Measurements from ENCODE around the gene ZDHHC17. TPM values are rescaled to one million over a fixed set of nuclear protein-coding genes. Genes with fewer than 3 reads are reported as not detected.

ZDHHC17 gene
- total and polyA plus RNA-seq, 4 donors, result 3.4 to 91.2 (median 15.2) TPM

- WGBS, result 89% methylated on average over 3 of the region's 3 CpGs
- no peaks in the 10 kb centered on the region for H3K27me3 ChIP-seq (ENCODE audit: control insufficient read depth in 4 of 4, insufficient read depth in 4 of 4, low read length in 3 of 4)
- H3K4me1 ChIP-seq (ENCODE audit: control insufficient read depth in 4 of 4, insufficient read depth in 4 of 4, low read length in 3 of 4), result peaks cover 0 to 7% (median 2%) of the 10 kb centered on the region in 4 donors
- TF ChIP-seq FOXA1 (IDR thresholded peaks at IDR 0.05) (no peak), HNF4A (conservative IDR thresholded peaks at IDR 0.05) (no peak), CTCF (IDR thresholded peaks at IDR 0.05; ENCODE audit: low read depth, low read length, missing input control) (no peak), ZBTB33 (IDR thresholded peaks at IDR 0.05) (no peak), HNF4G (IDR thresholded peaks at IDR 0.05) (no peak), REST (IDR thresholded peaks at IDR 0.05) (no peak), SP1 (IDR thresholded peaks at IDR 0.05) (no peak), RXRA (IDR thresholded peaks at IDR 0.05) (no peak), YY1 (IDR thresholded peaks at IDR 0.05) (no peak), FOXA2 (IDR thresholded peaks at IDR 0.05) (no peak), TAF1 (conservative IDR thresholded peaks at IDR 0.05) (no peak), EGR1 (IDR thresholded peaks at IDR 0.05; ENCODE audit: low read depth in 2 of 2) (no peak), JUND (IDR thresholded peaks at IDR 0.05) (no peak), NR2F2 (IDR thresholded peaks at IDR 0.05) (no peak), GABPA (IDR thresholded peaks at IDR 0.05 in 1 of 2, conservative IDR thresholded peaks at IDR 0.05 in 1 of 2) (no peak), ATF3 (IDR thresholded peaks at IDR 0.05) (no peak), MAX (IDR thresholded peaks at IDR 0.05) (no peak), RAD21 (IDR thresholded peaks at IDR 0.05) (no peak)
- no peak overlapping the region for H3K9ac ChIP-seq (ENCODE audit: low read depth in 1 of 2, low read length in 2 of 2)
- no peak overlapping the region for H3K27ac ChIP-seq (ENCODE audit: low read depth in 1 of 2, low read length in 2 of 2)
- no peaks in the 10 kb centered on the region for H3K36me3 ChIP-seq (ENCODE audit: control insufficient read depth in 4 of 4, insufficient read depth in 3 of 4, low read depth in 1 of 4, low read length in 3 of 4)
- no peaks in the 10 kb centered on the region for H3K9me3 ChIP-seq (ENCODE audit: control insufficient read depth in 4 of 4, low read length in 3 of 4)
- no peak overlapping the region for H3K4me3 ChIP-seq (ENCODE audit: low read depth in 1 of 3, low read length in 3 of 3)
- DNase-seq (ENCODE audit: low spot score), result no peak
Measured at GRCh38 chr12:76874027-76874426, 110.1 kb downstream of the ZDHHC17 start.

Data from liver (tissue), 9 donors.